Measurements from ENCODE around the gene SHISA2. TPM values are rescaled to one million over a fixed set of nuclear protein-coding genes. Genes with fewer than 3 reads are reported as not detected.
"Not testable (repeated sequence)": the region's sequence is repeated elsewhere in the genome, so short reads cannot be mapped to it uniquely, and the experiment has no call there.

The SHISA2 gene
- total and polyA plus RNA-seq, 4 donors, result under 0.01 to 2.1 TPM; not detected in 2

DNA sequence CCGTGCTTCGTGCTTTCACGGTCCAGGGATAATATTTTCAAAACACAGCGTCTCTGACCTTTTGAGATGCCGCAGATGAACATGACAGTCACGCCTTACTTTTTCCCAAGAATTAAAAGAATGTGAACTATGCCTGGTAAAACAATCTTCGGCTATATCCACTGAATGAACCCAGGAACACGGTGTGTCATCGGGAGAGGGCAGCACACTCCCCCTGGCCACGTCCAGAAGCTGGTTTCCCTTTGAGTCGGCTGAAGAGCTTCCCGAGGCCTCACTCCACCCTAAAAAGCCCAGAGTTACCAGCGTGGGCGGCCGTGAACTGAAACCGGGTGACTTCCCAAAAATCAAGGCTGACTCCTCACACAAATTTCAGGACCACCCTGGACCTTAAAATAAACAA lies 22.9 kb upstream of the SHISA2 start (continued):
- TF ChIP-seq GABPA (IDR thresholded peaks at IDR 0.05 in 1 of 2, conservative IDR thresholded peaks at IDR 0.05 in 1 of 2), result no peak

- not testable (repeated sequence) for H3K9ac ChIP-seq (ENCODE audit: low read depth in 1 of 2, low read length in 2 of 2); H3K27me3 ChIP-seq (ENCODE audit: control insufficient read depth in 4 of 4, insufficient read depth in 4 of 4, low read length in 3 of 4); H3K4me1 ChIP-seq (ENCODE audit: control insufficient read depth in 4 of 4, insufficient read depth in 4 of 4, low read length in 3 of 4); H3K4me3 ChIP-seq (ENCODE audit: low read depth in 1 of 3, low read length in 3 of 3); DNase-seq (ENCODE audit: low spot score); H3K9me3 ChIP-seq (ENCODE audit: control insufficient read depth in 4 of 4, low read length in 3 of 4); H3K36me3 ChIP-seq (ENCODE audit: control insufficient read depth in 4 of 4, insufficient read depth in 3 of 4, low read depth in 1 of 4, low read length in 3 of 4); H3K27ac ChIP-seq (ENCODE audit: low read depth in 1 of 2, low read length in 2 of 2)
- WGBS, result 14% methylated on average over 4 of the region's 7 CpGs
Measured at GRCh38 chr13:26072335-26072734, 20.5 kb upstream of the SHISA2 start.

GRCh38 chr13:26071691-26072090 lies 19.9 kb upstream of the SHISA2 start:
- Histone ChIP-seq H3K4me1 (ENCODE audit: control insufficient read depth in 4 of 4, insufficient read depth in 4 of 4, low read length in 3 of 4) (no peaks in the 10 kb centered on the region), H3K27me3 (ENCODE audit: control insufficient read depth in 4 of 4, insufficient read depth in 4 of 4, low read length in 3 of 4) (no peaks in the 10 kb centered on the region), H3K36me3 (ENCODE audit: control insufficient read depth in 4 of 4, insufficient read depth in 3 of 4, low read depth in 1 of 4, low read length in 3 of 4) (no peaks in the 10 kb centered on the region), H3K27ac (ENCODE audit: low read depth in 1 of 2, low read length in 2 of 2) (no peak overlapping the region), H3K4me3 (ENCODE audit: low read depth in 1 of 3, low read length in 3 of 3) (no peak overlapping the region), H3K9me3 (ENCODE audit: control insufficient read depth in 4 of 4, low read length in 3 of 4) (no peaks in the 10 kb centered on the region), H3K9ac (ENCODE audit: low read depth in 1 of 2, low read length in 2 of 2) (no peak overlapping the region)
- no peak for DNase-seq (ENCODE audit: low spot score)
- WGBS, result 78% methylated on average over 2 of the region's 2 CpGs
- TF ChIP-seq FOXA1 (IDR thresholded peaks at IDR 0.05), result no peak
- no peak for TF ChIP-seq HNF4A (conservative IDR thresholded peaks at IDR 0.05)

DNA sequence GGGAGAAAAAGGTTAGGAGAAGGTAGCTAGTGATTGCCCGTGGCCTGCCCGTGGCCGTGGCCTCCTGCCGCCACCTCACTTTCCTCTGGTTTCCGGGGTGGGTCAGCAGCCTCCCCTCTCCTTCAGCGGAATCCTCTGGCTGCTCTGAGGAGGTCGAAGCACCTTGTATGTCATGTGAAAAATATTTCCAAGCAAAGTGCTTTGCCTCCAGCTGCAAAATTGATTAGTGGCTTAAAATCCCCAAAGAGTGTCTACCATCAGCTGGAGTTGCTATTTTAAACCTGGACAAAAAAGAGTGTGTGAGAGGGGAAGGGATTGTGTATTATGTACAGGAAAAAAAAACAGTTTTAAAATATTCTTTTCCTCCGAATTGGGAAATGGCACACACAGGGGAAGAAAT lies 17.8 kb upstream of the SHISA2 start:
- not testable (repeated sequence) for H3K27me3 ChIP-seq (ENCODE audit: control insufficient read depth in 4 of 4, insufficient read depth in 4 of 4, low read length in 3 of 4); DNase-seq (ENCODE audit: low spot score); H3K4me3 ChIP-seq (ENCODE audit: low read depth in 1 of 3, low read length in 3 of 3); H3K27ac ChIP-seq (ENCODE audit: low read depth in 1 of 2, low read length in 2 of 2); H3K9me3 ChIP-seq (ENCODE audit: control insufficient read depth in 4 of 4, low read length in 3 of 4); H3K36me3 ChIP-seq (ENCODE audit: control insufficient read depth in 4 of 4, insufficient read depth in 3 of 4, low read depth in 1 of 4, low read length in 3 of 4); H3K4me1 ChIP-seq (ENCODE audit: control insufficient read depth in 4 of 4, insufficient read depth in 4 of 4, low read length in 3 of 4); H3K9ac ChIP-seq (ENCODE audit: low read depth in 1 of 2, low read length in 2 of 2)
- 72% methylated on average over 8 of the region's 8 CpGs for WGBS

DNA sequence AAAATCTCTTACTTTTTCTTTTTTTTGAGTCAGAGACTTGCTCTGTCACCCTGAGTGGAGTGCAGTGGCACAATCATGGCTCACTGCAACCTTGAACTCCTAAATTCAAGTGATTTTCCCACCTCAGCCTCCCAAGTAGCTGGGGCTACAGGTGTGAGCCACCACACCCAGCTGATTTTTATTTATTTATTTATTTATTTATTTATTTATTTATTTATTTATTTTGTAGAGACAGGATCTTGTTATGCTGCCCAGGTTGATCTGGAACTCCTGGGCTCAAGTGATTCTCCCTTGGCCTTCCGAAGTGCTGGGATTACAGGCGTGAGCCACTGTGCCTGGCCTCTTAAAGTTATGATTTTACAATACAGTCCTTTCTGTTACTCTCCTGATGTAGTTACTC lies 16.6 kb upstream of the SHISA2 start:
- not testable (repeated sequence) for H3K27me3 ChIP-seq (ENCODE audit: control insufficient read depth in 4 of 4, insufficient read depth in 4 of 4, low read length in 3 of 4); DNase-seq (ENCODE audit: low spot score); H3K36me3 ChIP-seq (ENCODE audit: control insufficient read depth in 4 of 4, insufficient read depth in 3 of 4, low read depth in 1 of 4, low read length in 3 of 4); H3K9me3 ChIP-seq (ENCODE audit: control insufficient read depth in 4 of 4, low read length in 3 of 4); H3K27ac ChIP-seq (ENCODE audit: low read depth in 1 of 2, low read length in 2 of 2); H3K4me1 ChIP-seq (ENCODE audit: control insufficient read depth in 4 of 4, insufficient read depth in 4 of 4, low read length in 3 of 4); H3K9ac ChIP-seq (ENCODE audit: low read depth in 1 of 2, low read length in 2 of 2); H3K4me3 ChIP-seq (ENCODE audit: low read depth in 1 of 3, low read length in 3 of 3)
- WGBS, result 96% methylated on average over 2 of the region's 2 CpGs

- Histone ChIP-seq H3K9ac (ENCODE audit: low read depth in 1 of 2, low read length in 2 of 2) (no peak overlapping the region), H3K4me3 (ENCODE audit: low read depth in 1 of 3, low read length in 3 of 3) (no peak overlapping the region), H3K4me1 (ENCODE audit: control insufficient read depth in 4 of 4, insufficient read depth in 4 of 4, low read length in 3 of 4) (no peaks in the 10 kb centered on the region), H3K27ac (ENCODE audit: low read depth in 1 of 2, low read length in 2 of 2) (no peak overlapping the region), H3K27me3 (ENCODE audit: control insufficient read depth in 4 of 4, insufficient read depth in 4 of 4, low read length in 3 of 4) (peaks cover 0 to 5% (median 0%) of the 10 kb centered on the region in 4 donors), H3K9me3 (ENCODE audit: control insufficient read depth in 4 of 4, low read length in 3 of 4) (no peaks in the 10 kb centered on the region), H3K36me3 (ENCODE audit: control insufficient read depth in 4 of 4, insufficient read depth in 3 of 4, low read depth in 1 of 4, low read length in 3 of 4) (no peaks in the 10 kb centered on the region)
- DNase-seq (ENCODE audit: low spot score), result no peak
- 93% methylated on average over 3 of the region's 3 CpGs for WGBS
- TF ChIP-seq MAX (IDR thresholded peaks at IDR 0.05) (no peak), REST (IDR thresholded peaks at IDR 0.05) (no peak), SP1 (IDR thresholded peaks at IDR 0.05) (no peak), FOXA2 (IDR thresholded peaks at IDR 0.05) (no peak), GABPA (IDR thresholded peaks at IDR 0.05 in 1 of 2, conservative IDR thresholded peaks at IDR 0.05 in 1 of 2) (no peak), RAD21 (IDR thresholded peaks at IDR 0.05) (no peak), HNF4G (IDR thresholded peaks at IDR 0.05) (no peak), YY1 (IDR thresholded peaks at IDR 0.05) (no peak), TAF1 (conservative IDR thresholded peaks at IDR 0.05) (no peak), ATF3 (IDR thresholded peaks at IDR 0.05) (no peak), HNF4A (conservative IDR thresholded peaks at IDR 0.05) (no peak), JUND (IDR thresholded peaks at IDR 0.05) (no peak), NR2F2 (IDR thresholded peaks at IDR 0.05) (no peak)
Measured at GRCh38 chr13:26067601-26068000, 15.8 kb upstream of the SHISA2 start.

Data from liver (tissue), 9 donors.